ENCODE results near the gene HLA-DRA.

The HLA-DRA gene

DNA sequence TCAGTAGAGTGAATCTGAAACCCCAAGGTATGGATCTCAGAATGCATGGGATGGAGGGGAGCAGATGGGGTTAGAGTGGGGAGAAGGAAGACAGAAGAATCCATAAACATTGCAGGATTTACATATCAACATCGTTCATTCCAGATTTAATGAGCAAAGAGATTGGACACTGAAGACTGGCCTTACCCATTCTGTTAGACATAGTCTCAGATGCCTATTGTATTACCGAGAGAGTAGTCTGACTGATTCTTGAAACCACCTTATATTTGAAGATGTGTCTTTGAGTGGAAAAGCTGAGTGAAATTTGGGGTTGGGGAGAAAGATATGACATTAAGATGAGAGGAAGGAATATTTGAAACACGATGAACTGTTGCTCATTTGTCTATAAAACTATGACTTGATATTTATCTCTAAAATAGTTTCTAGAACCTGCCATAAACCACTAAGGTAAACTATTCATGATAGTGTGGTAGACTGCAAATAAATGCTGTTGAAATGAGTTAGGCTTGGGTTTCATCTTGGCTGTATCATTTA, 5.7 kb downstream of the HLA-DRA start:
- Mint-ChIP-seq H3K27ac (no peak overlapping the region), H3K27me3 (ENCODE audit: low read depth, poor library complexity) (peaks cover 13% of the 10 kb centered on the region), H3K9me3 (no peaks in the 10 kb centered on the region), H3K4me3 (no peak overlapping the region), H3K4me1 (no peaks in the 10 kb centered on the region), H3K36me3 (ENCODE audit: low read depth) (no peaks in the 10 kb centered on the region)
- TF ChIP-seq, protein P1, sequence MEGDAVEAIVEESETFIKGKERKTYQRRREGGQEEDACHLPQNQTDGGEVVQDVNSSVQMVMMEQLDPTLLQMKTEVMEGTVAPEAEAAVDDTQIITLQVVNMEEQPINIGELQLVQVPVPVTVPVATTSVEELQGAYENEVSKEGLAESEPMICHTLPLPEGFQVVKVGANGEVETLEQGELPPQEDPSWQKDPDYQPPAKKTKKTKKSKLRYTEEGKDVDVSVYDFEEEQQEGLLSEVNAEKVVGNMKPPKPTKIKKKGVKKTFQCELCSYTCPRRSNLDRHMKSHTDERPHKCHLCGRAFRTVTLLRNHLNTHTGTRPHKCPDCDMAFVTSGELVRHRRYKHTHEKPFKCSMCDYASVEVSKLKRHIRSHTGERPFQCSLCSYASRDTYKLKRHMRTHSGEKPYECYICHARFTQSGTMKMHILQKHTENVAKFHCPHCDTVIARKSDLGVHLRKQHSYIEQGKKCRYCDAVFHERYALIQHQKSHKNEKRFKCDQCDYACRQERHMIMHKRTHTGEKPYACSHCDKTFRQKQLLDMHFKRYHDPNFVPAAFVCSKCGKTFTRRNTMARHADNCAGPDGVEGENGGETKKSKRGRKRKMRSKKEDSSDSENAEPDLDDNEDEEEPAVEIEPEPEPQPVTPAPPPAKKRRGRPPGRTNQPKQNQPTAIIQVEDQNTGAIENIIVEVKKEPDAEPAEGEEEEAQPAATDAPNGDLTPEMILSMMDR (IDR thresholded peaks at IDR 0.05): no peak
- DNase-seq: no peak

DNA sequence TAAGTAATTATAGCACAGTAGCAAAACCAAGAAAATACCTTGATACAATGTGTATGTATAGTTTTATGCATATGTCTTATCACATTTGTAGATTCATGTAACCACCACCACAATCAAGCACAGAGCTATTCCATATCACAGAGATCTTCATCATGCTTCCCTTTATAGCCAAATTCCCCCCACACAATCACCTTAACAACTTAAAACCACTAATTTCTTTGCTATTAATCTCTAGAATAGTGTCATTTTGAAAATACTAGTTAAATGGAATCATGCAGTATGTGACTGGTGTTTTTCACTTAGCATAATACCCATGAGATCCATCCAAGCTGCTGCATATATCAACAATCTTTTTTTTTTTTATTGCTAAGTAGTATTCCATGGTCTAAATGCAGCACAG, 8.2 kb downstream of the HLA-DRA start:
- DNase-seq: no peak
- Mint-ChIP-seq H3K4me3 (no peak overlapping the region), H3K9me3 (peaks cover 15% of the 10 kb centered on the region), H3K4me1 (no peaks in the 10 kb centered on the region), H3K36me3 (ENCODE audit: low read depth) (peaks cover 7% of the 10 kb centered on the region), H3K27ac (no peak overlapping the region), H3K27me3 (ENCODE audit: low read depth, poor library complexity) (peaks cover 13% of the 10 kb centered on the region)
- TF ChIP-seq, protein P1 (IDR thresholded peaks at IDR 0.05): no peak

DNA sequence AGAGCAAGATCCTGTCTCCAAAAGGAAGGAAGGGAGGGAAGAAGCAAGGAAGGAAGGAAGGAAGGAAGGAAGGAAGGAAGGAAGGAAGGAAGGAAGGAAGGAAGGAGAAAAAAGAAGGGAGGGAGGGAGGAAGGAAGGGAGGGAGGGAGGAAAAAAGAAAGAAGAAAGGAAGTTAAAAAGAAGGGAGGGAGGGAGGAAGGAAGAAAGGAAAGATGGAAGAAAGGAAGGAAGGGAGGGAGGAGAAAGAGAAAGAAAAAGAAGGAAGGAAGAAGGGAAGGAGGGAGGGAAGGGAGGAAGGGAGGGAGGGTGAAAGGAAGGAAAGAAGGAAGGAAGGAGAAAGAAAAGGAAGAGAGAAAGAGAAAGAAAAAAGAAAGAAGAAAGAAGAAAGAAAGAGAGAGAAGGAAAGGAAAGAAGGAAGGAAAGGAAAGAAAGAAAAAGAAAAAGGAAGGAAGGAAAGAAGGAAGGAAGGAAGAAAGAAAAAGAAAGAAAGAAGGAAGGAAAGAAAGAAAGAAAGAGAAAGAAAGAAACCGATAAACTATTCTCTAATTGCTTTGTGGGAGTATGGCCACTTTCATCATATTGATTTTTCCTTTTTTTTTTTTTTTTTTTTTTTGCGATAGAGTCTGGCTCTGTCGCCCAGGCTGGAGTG, 9.5 kb downstream of the HLA-DRA start:
- no peaks in the 10 kb centered on the region for H3K4me1 Mint-ChIP-seq
- TF ChIP-seq, protein P1 (IDR thresholded peaks at IDR 0.05): no peak
- H3K36me3 Mint-ChIP-seq (ENCODE audit: low read depth): peaks cover 7% of the 10 kb centered on the region
- H3K27me3 Mint-ChIP-seq (ENCODE audit: low read depth, poor library complexity): peaks cover 10% of the 10 kb centered on the region
- no peak overlapping the region for H3K4me3 Mint-ChIP-seq
- DNase-seq: no peak
- no peak overlapping the region for H3K27ac Mint-ChIP-seq
- H3K9me3 Mint-ChIP-seq: peaks cover 28% of the 10 kb centered on the region

DNA sequence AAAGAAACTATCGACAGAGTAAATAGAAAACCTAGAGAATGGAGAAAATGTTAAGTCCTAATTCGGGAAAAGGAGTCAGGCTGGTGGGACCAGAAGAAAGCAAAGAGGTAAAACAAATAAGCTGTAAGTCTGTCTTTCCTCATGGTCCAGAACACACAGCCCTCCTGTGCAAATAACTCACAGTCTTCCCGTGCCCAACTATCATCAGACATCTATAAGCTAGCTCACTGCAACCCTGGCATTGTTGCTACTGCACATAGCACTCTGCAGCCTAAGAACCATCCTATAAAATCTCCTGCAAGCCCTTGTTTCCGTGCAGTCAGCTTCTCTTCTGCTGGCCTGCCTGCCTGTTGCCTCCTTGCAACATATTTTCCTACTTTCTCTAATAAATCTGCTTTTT, 17.4 kb downstream of the HLA-DRA start:
- TF ChIP-seq, protein P1 (IDR thresholded peaks at IDR 0.05): no peak
- H3K4me3 Mint-ChIP-seq: no peak overlapping the region
- peaks cover 7% of the 10 kb centered on the region for H3K36me3 Mint-ChIP-seq (ENCODE audit: low read depth)
- no peak for DNase-seq
- peaks cover 14% of the 10 kb centered on the region for H3K27me3 Mint-ChIP-seq (ENCODE audit: low read depth, poor library complexity)
- no peaks in the 10 kb centered on the region for H3K4me1 Mint-ChIP-seq
- H3K27ac Mint-ChIP-seq: no peak overlapping the region
- peaks cover 41% of the 10 kb centered on the region for H3K9me3 Mint-ChIP-seq

DNA sequence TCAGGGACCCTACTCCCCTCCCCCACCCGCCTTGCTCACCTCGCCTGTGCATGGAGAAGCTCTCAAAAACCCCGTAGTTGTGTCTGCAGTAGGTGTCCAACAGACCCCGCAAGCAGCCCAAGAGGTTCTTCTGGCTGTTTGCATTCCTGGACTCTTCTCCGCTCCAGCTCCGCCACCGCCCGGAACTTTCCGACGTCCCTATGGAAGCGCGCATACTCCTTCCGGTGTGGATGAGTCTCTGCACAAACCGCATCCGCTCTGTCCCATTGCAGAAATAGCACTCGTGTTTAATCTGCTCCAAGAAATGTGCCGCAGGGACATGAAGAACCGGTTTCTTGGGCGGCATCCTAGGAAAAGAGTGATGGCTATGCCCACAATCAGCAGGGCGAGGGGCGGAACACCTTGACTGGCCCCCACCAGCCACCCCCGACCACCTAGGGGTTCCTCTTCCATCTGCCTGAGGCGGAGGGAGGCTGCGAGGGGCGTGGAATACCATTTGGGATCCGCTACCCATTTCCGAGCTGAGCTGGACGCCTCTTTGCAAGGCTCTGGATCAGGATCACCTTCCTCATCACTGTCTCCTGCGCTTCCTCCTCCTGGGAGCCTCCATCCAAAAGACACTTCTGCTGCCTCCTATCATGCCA, 20.2 kb downstream of the HLA-DRA start:
- Mint-ChIP-seq H3K4me1 (peaks cover 7% of the 10 kb centered on the region), H3K27me3 (ENCODE audit: low read depth, poor library complexity) (peaks cover 10% of the 10 kb centered on the region), H3K9me3 (peaks cover 13% of the 10 kb centered on the region), H3K36me3 (ENCODE audit: low read depth) (no peaks in the 10 kb centered on the region), H3K27ac (no peak overlapping the region), H3K4me3 (no peak overlapping the region)
- TF ChIP-seq, protein P1 (IDR thresholded peaks at IDR 0.05): no peak
- no peak for DNase-seq
